ENCODE data around the gene CRMP1. TPM values are rescaled to one million over a fixed set of nuclear protein-coding genes. Genes with fewer than 3 reads are reported as not detected.

CRMP1 gene
- total RNA-seq, 1 donor from 2014 or later: 1.3 TPM

DNA sequence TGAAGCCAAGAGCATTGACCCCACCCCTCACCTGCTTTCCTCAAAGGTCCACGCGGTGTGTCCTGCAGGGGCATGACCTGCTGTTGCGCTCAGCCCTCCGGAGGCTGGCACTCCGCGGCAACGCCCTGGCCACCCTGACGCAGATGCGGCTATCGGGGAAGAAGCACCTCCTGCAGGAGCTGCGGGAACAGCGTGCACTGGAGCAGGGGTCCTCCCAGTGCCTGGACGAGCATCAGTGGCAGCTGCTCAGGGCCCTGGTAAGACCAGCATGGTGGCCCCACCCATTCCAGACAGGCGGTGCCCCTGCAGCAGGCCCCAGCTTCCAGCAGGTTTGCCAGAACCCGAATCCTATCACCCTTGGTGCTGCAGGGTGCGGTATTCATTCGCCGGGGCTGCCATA, 95.9 kb downstream of the CRMP1 start:
- no peak for DNase-seq (ENCODE audit: low spot score)

DNA sequence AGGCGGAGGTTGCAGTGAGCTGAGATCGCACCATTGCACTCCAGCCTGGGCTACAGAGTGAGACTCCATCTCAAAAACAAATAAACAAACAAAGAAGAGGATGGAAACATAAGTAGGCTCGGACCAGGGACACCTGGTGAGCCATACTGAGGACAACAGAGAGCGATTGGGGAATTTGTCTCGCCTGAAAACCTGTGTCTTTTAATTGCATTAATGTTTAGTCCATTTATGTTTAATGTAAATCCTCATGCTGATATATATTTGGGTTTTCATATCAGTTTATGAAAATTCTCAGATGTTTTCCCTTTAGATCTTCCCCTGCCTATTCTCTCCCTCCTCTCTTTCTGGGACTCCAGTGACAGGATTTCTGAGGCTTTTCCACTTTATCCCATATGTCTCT, 97.3 kb downstream of the CRMP1 start:
- no peak for DNase-seq (ENCODE audit: low spot score)

DNA sequence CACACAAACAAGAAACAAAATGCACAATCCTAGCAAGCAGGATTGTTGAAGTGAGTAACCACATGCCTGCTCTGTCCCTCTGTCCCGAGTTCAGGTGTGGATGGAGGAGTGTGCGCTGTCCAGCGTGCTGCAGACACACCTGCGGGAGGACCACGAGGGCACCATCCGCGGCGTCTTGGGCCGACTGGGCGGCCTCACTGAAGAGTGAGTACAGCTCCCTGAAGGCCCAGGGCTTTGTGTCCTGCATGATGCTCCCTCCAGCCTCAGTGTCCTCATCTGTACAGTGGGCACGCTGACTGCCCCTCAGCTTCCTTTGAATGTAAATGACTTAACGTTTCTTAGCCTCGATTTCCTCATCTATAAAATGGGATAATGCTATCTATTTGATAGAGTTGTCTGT, 99.4 kb downstream of the CRMP1 start:
- DNase-seq (ENCODE audit: low spot score): no peak

DNA sequence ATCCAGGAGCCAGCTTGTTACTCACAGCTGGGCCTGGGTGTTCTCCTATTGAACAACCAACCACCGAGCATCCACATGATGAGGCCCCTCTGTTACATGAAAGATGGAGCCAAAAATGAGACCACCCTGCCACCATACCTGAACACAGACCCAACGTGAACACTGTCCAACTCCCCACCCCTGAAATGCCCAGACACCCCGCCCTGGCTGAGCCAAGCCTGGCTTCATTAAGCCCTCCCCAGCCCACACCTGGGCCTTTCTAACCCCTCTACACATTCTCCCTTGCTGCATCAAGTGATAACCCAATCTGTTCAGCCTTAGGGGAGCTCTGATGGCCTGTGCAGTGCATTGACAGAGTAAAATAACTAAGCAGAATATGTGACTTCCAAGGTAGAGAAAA, 101.2 kb downstream of the CRMP1 start:
- no peak for DNase-seq (ENCODE audit: low spot score)

DNA sequence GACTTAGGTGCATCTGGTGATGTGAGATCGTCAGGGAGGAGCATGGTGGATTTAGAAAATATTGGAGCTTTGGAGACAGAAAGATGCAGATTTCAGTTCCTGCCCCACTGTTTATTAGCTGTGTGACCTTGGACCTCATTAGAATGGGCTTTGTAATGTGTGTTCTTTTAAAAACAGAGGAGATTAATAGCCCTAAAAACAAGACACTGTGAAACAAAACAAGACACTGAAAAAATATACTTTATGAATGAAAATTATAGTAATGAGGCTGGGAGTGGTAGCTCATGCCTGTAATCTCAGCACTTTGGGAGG, 102.4 kb downstream of the CRMP1 start:
- DNase-seq (ENCODE audit: low spot score): no peak

DNA sequence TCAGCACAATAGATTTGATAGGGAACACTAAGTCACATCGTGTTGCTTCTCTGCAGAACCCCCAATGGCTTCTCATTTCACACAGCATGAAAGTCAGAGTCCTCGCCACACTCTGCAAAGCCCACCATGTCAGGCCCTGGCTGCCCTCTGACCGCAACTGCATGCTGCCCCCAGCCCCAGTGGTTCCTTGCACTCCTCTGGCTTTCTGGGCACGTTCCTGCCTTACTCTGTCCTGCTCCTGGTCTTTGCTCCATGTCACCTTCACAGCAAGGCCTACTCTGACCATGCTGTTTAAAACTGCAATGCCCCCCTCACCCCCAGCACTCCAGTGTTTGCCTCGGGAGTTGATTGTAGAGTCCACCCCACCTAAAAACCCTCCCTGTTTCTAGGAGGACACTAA, 103.7 kb downstream of the CRMP1 start:
- peak; percentile 1 for DNase-seq (ENCODE audit: low spot score)

DNA sequence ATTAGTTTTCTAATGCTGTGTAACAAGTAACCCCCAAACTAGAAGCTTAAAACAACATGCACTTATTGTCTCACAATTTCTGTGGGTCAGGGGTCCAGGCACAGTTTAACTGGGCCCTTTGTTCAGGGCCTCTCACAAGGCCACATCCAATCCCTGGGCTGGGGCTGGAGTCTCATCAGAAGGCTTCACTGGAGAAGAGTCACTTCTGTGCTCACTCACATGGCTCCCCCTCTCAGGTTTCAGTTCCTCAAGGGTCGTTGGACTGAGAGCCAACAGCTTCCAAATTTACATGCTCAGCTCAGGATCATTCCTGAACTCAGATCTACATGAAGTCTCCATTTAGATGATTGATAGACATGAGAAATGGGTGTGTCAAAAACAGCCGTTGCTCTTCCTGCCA, 104.7 kb downstream of the CRMP1 start:
- DNase-seq (ENCODE audit: low spot score): peak; percentile 14

DNA sequence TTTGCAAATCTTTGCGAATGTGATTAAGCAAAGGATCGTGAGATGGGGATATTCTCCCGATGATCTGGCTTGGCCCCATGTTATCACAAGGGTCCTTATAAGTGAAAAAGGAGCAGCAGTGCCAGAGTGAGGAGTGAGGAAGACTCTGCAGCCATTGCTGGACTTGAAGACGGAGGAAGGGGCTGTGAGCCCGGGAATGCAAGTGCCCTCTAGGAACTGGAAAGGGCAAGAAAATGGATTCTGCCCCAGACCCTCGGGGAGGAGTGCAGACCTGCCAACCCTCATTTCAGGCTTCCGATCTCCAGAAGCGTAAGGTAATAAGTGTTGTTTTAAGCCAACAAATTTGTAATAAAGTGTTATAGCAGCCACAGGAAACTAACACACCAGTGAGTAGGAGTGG, 105.6 kb downstream of the CRMP1 start:
- DNase-seq (ENCODE audit: low spot score): peak; percentile 20

DNA sequence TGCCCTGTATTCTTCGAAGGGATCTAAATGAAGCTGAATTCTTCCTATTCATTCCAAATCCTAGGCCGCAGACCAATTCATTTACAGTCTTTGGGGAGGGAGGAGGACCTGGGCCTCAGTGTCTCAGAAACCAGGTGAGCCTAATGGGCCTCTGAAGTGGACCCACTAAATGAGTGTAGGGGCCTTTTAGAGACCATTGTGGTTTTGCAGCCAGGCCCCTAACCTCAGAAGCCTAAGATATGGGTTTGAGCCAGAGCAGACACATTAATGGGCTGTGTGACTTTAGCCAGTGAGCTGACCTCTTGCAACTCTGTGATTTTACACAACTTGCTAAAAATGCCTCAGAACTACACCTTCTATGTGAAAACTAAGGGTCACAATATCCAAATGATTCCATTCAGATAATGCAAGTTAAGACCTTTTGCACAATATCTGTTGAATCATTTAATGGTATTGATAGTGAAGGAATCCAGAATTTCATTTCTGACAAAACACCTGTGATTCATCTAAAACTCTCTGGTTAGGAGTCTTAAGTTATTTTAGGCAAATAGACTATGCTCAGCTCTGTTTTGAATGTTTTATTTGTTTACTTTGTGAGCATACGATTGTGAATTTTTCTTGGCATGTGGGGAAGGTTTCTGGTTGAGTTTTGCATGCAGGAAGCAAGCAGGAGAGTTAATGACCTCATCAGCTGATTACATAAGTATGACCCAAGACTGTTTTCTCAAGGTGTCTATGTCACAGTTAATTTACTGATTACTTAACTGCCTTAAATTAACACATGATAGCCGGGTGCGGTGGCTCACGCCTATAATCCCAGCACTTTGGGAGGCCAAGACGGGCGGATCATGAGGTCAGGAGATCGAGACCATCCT, 106.8 kb downstream of the CRMP1 start:
- DNase-seq (ENCODE audit: low spot score): peak; percentile 26

DNA sequence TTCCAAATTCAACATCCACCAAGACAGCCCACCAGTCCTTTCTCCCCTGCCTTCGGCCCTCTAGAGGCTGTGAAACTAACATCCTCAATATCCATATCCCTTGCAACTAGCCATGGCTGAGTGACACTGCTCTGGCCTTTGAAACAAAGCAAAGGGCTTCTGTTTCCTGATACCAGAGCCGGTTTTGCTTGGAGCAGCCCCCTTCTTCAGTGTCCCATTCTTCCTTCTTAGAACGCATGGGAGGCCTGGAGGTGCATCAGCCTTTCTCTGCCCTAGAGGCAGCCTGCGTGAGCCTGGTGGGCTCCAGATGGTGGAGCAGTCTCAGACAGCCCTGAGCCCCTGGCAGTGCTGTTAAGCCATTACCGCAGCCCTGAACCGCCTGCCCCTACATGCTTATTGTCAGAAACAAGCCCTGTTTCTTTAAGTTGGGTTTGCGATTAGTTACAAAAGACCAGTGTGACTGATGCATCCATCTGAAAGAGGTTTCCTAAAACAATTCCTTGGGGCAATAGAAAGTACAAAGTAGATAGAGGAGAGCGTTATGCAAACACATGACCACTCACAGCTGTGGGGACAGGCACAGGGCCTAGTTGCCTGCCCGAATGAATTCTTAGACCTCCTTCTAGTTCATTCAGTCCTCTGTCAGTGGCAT, 107.8 kb downstream of the CRMP1 start:
- peak; percentile 19 for DNase-seq (ENCODE audit: low spot score)

DNA sequence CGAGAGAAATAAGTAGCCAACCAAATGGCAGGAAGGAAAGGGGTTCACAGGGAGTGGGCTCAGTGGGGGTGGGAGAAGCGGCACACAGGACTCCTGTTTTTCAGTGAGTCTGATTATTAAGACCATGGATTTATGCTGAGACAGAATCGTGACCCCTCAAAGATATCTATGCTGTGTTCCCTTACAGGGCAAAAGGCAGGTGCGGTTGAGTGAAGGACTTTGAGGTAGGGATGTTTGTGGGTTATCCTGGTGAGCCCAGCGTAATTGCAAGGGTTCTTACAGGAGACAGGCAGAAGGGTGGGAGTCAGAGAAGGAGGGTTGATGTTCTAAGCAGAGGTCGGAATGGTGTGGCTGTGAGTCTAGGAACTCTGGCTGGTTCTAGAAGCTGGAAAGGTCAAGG, 108.9 kb downstream of the CRMP1 start:
- DNase-seq (ENCODE audit: low spot score): peak; percentile 28

DNA sequence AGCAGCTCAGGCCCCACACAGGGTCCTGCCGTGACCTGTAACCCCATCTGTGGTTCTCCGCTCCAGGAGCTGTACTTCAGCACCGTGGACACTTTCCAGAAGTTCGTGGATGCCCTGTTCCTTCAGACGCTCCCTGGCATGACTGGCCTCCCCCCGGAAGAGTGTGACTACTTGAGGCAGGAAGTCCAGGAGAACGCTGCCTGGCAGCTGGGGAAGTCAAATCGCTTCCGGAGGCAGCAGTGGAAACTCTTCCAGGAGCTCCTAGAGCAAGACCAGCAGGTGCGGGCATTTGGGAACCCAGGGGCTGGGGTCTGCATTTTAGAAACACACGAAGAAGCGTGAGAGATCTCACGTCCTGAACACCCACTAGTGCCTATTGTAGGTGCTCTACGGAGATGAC, 109.4 kb downstream of the CRMP1 start:
- DNase-seq (ENCODE audit: low spot score): peak; percentile 23

DNA sequence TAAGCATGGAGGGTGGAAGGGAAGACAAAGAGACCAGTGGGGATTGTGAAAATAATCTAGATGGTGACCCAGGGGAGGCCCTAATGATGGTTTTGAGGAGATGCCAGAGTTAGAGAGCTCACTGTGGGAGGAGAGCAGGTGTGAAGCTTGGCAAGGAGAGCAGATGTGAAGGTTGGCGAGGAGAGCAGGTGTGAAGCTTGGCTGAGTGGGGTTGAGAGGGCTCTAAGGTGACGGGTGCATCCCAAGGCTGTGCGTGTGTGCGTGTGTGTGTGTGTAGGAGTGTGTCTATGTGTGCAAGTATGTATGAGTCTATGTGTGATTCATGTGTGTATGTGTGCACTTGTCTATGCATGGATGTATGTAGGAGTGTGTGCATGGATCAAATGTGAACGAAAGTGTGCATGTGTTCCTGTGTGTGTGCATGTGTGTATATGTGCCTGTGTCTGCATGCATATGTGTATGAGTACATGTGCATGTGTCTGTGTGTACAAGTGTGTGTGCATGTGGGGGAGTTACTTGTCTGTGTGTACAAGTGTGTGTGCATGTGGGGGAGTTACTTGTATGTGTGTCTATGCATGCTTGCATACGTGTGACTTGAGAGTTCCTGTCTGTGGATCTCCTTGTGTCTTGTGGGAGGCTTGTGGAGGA, 109.9 kb downstream of the CRMP1 start:
- peak; percentile 24 for DNase-seq (ENCODE audit: low spot score)

DNA sequence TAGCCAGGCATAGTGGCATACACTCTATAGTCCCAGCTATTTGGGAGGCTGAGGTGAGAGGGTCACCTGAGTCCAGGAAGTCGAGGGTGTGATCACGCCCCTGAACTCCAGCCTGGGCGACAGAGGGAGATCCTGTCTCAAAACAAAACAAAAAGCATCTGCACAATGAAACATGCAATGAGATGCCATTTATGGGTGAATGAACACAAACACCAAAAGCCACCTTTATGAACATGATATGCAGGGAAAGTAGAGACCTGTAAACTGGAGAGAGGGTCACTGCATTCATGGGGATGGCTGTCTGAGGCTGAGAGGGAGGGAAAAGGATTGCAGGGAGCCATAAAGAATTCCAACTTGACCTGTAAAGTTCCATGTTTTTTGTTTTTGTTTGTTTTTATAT, 111.2 kb downstream of the CRMP1 start:
- peak; percentile 15 for DNase-seq (ENCODE audit: low spot score)

DNA sequence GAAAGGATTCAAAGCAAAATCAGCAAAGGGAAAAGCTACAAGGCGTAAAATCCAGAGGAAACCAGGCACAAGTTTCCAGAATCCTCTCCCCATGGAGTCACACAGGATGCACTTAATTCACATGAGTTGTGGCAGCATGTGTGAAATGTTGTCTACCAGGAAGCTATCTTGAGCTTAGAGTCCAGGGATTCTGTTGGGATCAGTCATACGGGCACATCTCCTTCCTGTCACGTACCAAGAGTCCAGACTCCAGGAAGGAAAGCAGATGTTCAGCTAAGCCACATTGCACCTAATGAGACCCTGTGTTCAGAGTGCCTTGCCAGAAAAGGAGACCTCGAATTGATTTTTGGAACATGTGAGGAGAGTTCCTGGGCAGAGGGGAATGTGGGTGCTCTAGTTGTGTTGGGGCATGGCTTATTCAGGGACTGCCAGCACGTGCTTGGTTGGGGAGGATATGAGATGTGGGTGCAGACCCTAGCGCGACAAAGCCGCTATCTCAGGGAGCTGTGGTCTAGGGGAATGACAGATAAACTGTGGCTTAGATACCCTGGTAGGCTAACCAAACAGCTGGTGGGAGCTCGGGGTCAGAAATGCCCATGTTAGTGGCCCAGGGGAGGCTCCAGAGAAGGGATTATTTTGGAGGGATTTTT, 111.9 kb downstream of the CRMP1 start:
- DNase-seq (ENCODE audit: low spot score): peak; percentile 22

DNA sequence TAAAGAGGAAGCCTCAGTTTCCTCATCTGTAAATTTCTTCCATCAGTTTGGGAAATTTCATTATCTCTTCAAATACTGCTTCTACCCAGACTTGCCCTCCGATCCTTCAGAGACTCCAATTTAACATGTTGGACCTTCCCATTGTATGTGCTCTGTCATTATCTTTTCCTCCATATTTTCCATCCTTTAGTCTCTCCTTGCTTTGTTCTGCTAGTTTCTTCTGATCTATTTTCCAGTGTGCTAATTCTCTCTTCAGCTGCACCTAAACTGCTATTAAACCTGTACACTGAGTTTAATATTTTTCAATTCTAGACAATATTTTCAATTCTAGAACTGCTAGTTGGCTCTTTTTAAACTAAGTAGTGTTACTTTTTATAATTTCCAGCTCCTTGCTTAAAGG, 116.4 kb downstream of the CRMP1 start:
- DNase-seq (ENCODE audit: low spot score): no peak

DNA sequence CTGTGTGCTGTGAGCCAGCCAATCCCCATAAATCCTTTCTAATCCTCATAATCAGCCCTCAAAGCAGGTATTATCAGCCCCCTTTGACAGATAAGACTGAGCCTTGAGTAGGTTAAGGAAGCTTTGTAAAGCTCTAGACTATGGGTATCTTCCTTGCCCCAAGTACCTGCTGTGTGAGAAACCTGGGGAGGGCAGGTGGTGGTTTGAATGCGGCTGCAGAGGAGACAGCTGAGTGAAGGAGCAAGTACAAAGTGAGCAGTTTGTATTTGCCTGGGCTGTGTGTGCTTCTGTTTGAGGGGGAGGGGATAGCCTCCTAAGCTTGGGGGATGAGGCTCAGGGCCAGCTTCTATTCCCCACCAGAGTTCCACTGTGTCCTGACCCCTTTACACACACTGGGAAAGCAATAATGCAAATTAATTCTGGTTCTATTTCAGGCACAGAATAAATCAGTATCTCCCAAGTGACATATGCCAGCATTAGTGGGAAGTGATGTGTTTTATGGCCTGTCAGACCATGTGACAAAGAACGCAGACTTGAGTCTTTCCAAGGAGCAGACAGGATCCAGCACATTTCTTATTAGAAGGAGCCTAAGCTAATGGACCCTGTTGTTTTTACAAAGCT, 118.4 kb downstream of the CRMP1 start:
- peak; percentile 18 for DNase-seq (ENCODE audit: low spot score)

DNA sequence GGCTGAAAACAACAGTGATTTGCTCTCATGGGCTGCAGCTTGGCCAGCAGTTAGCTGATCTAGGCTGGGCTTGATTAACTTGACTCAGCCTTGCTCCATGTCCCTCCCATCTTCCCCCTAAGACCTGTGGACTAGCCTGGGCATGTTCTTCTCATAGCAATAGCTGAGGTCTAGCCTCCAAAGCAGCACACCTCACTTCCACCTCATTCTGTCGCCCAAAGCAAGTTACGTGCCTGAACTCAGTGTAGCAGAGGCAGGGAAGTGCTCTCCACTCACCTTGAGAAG, 119.7 kb downstream of the CRMP1 start:
- DNase-seq (ENCODE audit: low spot score): peak; percentile 53

DNA sequence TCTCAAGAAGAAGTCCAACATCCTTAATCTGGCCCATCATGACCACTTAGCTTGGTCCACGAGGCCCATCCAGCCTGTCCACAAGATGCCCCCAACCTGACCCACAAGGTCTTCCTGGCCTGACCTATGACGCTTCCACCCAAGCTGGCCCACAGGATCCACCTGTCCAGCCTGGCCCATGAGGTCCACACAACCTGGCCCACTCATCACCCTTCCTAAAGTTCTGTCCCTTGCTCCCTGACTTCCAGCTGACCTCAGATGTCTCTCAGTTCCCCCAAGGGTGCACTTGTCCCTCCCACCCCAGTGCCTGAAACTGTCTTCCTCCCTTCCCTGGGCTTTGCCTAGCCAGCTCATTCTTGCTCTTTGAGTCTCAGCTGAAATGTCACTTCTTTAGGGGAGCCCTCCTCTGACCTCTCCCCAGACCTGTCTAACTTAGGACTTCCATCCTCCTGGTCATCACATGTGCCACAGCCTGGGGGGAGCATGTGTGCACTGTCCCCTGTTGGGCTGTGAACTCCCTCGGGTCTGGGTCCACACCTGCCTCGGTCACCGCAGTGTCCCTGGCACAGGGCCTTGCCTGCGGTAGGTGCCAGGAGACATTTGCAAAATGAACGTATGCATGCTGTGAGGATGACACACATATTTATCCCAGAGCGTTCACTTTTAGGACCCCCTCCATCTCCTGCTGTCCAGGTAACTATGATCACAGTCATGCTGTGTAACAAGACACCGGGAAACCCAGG, 120.2 kb downstream of the CRMP1 start:
- peak; percentile 22 for DNase-seq (ENCODE audit: low spot score)
